Vagina (tissue), 2 donors: ENCODE results near the gene GEMIN7. TPM values are rescaled to one million over a fixed set of nuclear protein-coding genes. Genes with fewer than 3 reads are reported as not detected.

Experiments used
- DNase-seq, 2 donors: peaks; one replicate each; pipeline ENCODE4 v3.0.0-alpha.2; 2017; ENCODE audit errors: extremely low spot score in 2 of 2
- H3K27ac ChIP-seq: fragments of 200-600 bp; sonication (generic); one replicate; pipeline ENCODE4 v1.5.1; 2019
- H3K27me3 ChIP-seq: fragments of 200-600 bp; sonication (generic); one replicate; pipeline ENCODE4 v1.5.1; 2019
- H3K36me3 ChIP-seq, 2 donors: fragments of 200-600 bp; sonication (generic); one replicate each; pipeline ENCODE4 v1.5.1; 2017 to 2019
- H3K4me1 ChIP-seq: fragments of 200-600 bp; sonication (generic); one replicate; pipeline ENCODE4 v1.5.1; 2019
- H3K4me3 ChIP-seq, 2 donors: fragments of 200-600 bp; sonication (generic); 1 replicate in 1 of 2; 2 replicates in 1 of 2; pipeline ENCODE4 v1.5.1; 2016 to 2019
- H3K9me3 ChIP-seq: fragments of 200-600 bp; sonication (generic); one replicate; pipeline ENCODE4 v1.5.1; 2019
- POLR2A ChIP-seq, 2 donors: fragments of 450-650 bp; IDR thresholded peaks; one replicate each; pipeline ENCODE4 v1.6.1; 2017; ENCODE audit warnings: antibody characterized with exemption in 2 of 2, mild to moderate bottlenecking in 2 of 2, moderate library complexity in 2 of 2
- POLR2AphosphoS5 ChIP-seq, 2 donors: sonication (generic); formaldehyde crosslinking; IDR thresholded peaks; one replicate each; pipeline ENCODE4 v1.9.0; 2017; ENCODE audit warnings: antibody characterized with exemption in 2 of 2, mild to moderate bottlenecking in 2 of 2, low read depth in 1 of 2; ENCODE audit not compliant: insufficient read depth in 1 of 2
- intact Hi-C: fragments of 100-400 bp; cut with DNase I; formaldehyde crosslinking; loops from one replicate; pipeline ENCODE4 v1.15.1; 2023
- total RNA-seq: library from RNA; depleted of rRNA; stranded (reverse); fragments of >200 nt; gene quantifications from one replicate; pipeline ENCODE4 v1.2.3, GENCODE V29; 2016
- TF ChIP-seq, protein P1 (sequence below), 3 experiments: fragments of 450-650 bp in 2 of 3; fragments of 200-600 bp in 1 of 3; sonication (generic) in 1 of 3; IDR thresholded peaks; one replicate each; pipeline ENCODE4 v1.5.1; 2017 to 2019; ENCODE audit warnings: antibody characterized with exemption in 3 of 3, mild to moderate bottlenecking in 2 of 3, moderate library complexity in 2 of 3

GEMIN7 gene
- total RNA-seq, 1 donor from 2014 or later, result 42.0 TPM

DNA sequence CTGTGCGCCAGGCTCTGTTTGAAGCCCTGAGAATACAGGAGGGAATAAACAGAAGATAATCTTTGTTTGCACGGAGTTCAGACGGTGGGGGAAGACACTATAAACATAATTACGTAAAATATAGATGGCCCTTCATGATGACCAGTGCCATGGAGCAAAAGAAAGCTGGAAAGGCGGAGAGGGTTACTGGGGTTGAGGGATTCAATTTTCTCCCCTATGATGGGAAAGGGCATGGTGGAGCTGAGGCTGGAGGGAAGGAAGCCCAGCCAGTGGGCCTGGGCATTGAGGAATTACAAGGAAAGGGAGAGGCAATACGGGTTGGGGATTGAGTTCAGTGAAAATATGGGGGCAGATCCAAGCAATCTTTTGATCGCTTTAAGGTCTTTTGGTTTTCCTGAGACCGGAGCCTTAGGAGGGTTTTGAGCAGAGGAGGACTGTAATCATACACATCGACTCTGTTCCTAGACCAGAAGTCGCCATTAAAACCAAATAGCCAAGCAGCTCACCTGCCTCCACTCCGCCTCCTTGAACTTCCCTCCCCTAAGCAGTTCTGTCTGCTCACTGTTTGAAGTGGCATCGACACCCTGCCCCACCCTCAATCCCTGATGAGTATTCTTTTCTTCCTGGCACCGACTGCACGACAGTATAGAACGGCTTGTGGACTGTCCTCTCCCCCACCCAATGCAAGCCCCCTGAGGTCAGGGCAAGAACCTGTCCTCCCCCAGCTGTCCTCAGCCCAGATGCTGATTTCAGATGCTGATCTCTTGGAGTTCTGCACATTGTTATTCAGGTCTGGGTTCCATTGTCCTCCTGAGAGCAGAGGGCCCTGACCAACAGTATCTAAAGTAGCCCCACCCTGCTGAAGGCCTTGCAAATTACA, 2.0 kb upstream of the GEMIN7 start:
- H3K4me1 ChIP-seq, result peaks cover 53% of the 10 kb centered on the region
- no peaks in the 10 kb centered on the region for H3K9me3 ChIP-seq
- H3K27ac ChIP-seq, result peak overlapping the region; percentile 66
- peak overlapping the region; percentile 56 to 63 for H3K4me3 ChIP-seq
- H3K27me3 ChIP-seq, result no peaks in the 10 kb centered on the region
- TF ChIP-seq POLR2AphosphoS5 (IDR thresholded peaks at IDR 0.05; ENCODE audit: insufficient read depth in 1 of 2, low read depth in 1 of 2) (no peak), POLR2A (IDR thresholded peaks at IDR 0.05) (no peak)
- TF ChIP-seq, protein P1, sequence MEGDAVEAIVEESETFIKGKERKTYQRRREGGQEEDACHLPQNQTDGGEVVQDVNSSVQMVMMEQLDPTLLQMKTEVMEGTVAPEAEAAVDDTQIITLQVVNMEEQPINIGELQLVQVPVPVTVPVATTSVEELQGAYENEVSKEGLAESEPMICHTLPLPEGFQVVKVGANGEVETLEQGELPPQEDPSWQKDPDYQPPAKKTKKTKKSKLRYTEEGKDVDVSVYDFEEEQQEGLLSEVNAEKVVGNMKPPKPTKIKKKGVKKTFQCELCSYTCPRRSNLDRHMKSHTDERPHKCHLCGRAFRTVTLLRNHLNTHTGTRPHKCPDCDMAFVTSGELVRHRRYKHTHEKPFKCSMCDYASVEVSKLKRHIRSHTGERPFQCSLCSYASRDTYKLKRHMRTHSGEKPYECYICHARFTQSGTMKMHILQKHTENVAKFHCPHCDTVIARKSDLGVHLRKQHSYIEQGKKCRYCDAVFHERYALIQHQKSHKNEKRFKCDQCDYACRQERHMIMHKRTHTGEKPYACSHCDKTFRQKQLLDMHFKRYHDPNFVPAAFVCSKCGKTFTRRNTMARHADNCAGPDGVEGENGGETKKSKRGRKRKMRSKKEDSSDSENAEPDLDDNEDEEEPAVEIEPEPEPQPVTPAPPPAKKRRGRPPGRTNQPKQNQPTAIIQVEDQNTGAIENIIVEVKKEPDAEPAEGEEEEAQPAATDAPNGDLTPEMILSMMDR (IDR thresholded peaks at IDR 0.05), result no peak
- H3K36me3 ChIP-seq, result peaks cover 0 to under 1% of the 10 kb centered on the region in 2 donors
- no peak for DNase-seq
- intact Hi-C loops, result no loop called here

DNA sequence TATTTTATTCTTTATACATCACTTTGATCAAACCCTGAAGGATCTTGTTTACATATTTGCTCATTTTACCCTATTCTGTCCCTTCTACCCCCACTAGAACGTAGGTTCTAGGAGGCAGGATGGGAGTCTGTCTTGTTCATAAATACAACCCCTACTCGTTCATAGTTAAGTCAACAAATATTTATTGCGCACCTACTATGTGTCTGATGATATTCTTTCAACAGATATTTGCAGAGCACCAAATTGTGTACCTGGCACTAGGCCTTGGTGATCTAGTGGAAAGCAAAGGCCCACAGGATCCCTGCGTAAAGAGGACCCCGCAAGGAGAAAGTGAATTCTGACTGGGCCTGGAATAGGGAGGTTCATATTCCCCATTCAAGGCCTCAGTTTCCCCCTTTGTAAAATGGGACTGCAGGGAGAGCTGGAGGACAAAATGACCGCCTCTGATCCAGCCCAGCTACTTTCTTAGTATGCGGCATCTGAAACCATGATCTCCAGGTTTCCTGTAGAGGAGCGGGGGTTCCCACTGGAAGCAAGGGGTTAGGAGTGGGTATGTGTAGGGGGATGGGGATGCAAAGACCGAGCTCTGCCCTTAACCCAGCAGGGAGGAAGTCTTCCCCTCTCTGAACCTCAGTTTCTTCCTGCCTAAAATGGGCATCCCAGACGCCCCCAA, 534 bp upstream of the GEMIN7 start:
- no peaks in the 10 kb centered on the region for H3K27me3 ChIP-seq
- TF ChIP-seq, protein P1 (IDR thresholded peaks at IDR 0.05), result no peak
- TF ChIP-seq POLR2AphosphoS5 (IDR thresholded peaks at IDR 0.05; ENCODE audit: insufficient read depth in 1 of 2, low read depth in 1 of 2) (no peak), POLR2A (IDR thresholded peaks at IDR 0.05) (no peak)
- H3K4me1 ChIP-seq, result peaks cover 48% of the 10 kb centered on the region
- H3K4me3 ChIP-seq, result peak overlapping the region; percentile 58 to 77
- no peaks in the 10 kb centered on the region for H3K36me3 ChIP-seq
- peak overlapping the region; percentile 58 for H3K27ac ChIP-seq
- intact Hi-C loops, result no loop called here
- DNase-seq, result no peak
- H3K9me3 ChIP-seq, result no peaks in the 10 kb centered on the region

DNA sequence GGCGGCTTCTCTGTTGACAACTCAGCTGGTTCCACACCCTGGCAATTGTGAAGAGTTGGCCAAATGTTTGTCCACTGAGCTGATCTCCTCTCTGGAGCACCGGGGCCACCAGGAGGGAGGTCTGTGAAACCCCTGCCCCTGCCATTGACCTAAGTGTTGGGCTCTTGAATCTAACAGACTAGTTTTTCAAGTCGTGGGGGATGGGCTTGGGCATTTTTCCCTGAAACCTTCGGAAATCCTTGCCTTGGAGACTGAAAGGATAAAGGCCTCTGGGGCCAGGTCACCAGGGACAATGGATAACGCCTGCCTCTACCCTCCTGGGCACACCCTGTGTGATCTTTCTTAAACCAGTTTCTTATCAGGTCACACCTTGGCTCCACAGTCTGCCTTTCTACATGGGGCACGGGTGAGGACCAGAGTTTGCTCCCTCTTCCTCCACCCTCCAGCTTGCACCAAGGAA, 881 bp downstream of the GEMIN7 start:
- Histone ChIP-seq H3K27ac (peak overlapping the region; percentile 58), H3K9me3 (no peaks in the 10 kb centered on the region), H3K4me1 (peaks cover 45% of the 10 kb centered on the region), H3K27me3 (no peaks in the 10 kb centered on the region), H3K4me3 (peak overlapping the region; percentile 58 to 77), H3K36me3 (no peaks in the 10 kb centered on the region)
- DNase-seq, result no peak
- TF ChIP-seq POLR2A (IDR thresholded peaks at IDR 0.05) (no peak), POLR2AphosphoS5 (IDR thresholded peaks at IDR 0.05; ENCODE audit: insufficient read depth in 1 of 2, low read depth in 1 of 2) (no peak)
- TF ChIP-seq, protein P1 (IDR thresholded peaks at IDR 0.05), result no peak
- intact Hi-C loops, result no loop called here

DNA sequence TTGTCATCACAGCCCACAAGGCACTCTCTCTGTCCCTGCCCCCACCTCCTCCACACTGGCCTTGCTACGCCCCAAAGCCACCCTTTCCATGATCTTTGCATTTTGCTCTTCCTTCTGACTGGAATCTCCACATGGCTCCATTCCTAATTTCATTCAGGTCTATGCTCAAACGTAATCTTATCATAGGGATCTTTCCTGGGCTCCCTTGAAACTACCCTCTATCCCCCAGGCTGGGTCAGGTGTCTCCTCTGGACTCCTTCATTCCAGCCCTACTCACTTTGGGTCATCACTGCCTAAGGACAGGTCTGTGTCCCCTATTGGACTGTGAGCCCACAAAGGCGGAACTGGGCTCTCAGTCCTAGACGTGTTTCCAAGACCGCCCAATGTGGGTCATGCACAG, 3.1 kb downstream of the GEMIN7 start:
- no peaks in the 10 kb centered on the region for H3K27me3 ChIP-seq
- intact Hi-C loops, result no loop called here
- no peaks in the 10 kb centered on the region for H3K9me3 ChIP-seq
- no peak overlapping the region for H3K27ac ChIP-seq
- H3K36me3 ChIP-seq, result no peaks in the 10 kb centered on the region
- DNase-seq, result no peak
- peaks cover 31% of the 10 kb centered on the region for H3K4me1 ChIP-seq
- TF ChIP-seq POLR2A (IDR thresholded peaks at IDR 0.05) (no peak), POLR2AphosphoS5 (IDR thresholded peaks at IDR 0.05; ENCODE audit: insufficient read depth in 1 of 2, low read depth in 1 of 2) (no peak)
- TF ChIP-seq, protein P1 (IDR thresholded peaks at IDR 0.05), result no peak
- no peak overlapping the region for H3K4me3 ChIP-seq
